ENCODE results near the gene DNAH3.
A peak's percentile ranks its signal among the peaks of the same experiment; 100 is the strongest.
"Not testable (repeated sequence)": the region's sequence is repeated elsewhere in the genome, so short reads cannot be mapped to it uniquely, and the experiment has no call there.

Gene DNAH3

GRCh38 chr16:20984019-20984418 lies 166.6 kb downstream of the DNAH3 start:
- H3K4me3 ChIP-seq (replicated peaks; ENCODE audit: insufficient read depth, low read length): no peak overlapping the region
- H3K27me3 ChIP-seq (ENCODE audit: insufficient read depth, poor library complexity, severe bottlenecking): no peaks in the 10 kb centered on the region
- DNase-seq (ENCODE audit: low read depth in 1 of 2, low spot score in 1 of 2): no peak
- no peak for TF ChIP-seq POLR2AphosphoS5 (IDR thresholded peaks at IDR 0.05; ENCODE audit: low read depth)
- no peak for TF ChIP-seq GABPA (IDR thresholded peaks at IDR 0.05; ENCODE audit: low read depth)
- TF ChIP-seq CTCF (IDR thresholded peaks at IDR 0.05; ENCODE audit: insufficient read depth, low read length): no peak
- no peak for TF ChIP-seq SPI1 (IDR thresholded peaks at IDR 0.05; ENCODE audit: borderline replicate concordance, low read depth)
- no peak for TF ChIP-seq REST (IDR thresholded peaks at IDR 0.05; ENCODE audit: insufficient replicate concordance, low read depth)
- no peak overlapping the region for H3K27ac ChIP-seq (replicated peaks)

- DNase-seq (ENCODE audit: low read depth in 1 of 2, low spot score in 1 of 2): peak in 1 of 2 experiments; percentile 37
- no peaks in the 10 kb centered on the region for H3K27me3 ChIP-seq (ENCODE audit: insufficient read depth, poor library complexity, severe bottlenecking)
- H3K4me3 ChIP-seq (replicated peaks; ENCODE audit: insufficient read depth, low read length): no peak overlapping the region
- no peak for TF ChIP-seq CTCF (IDR thresholded peaks at IDR 0.05; ENCODE audit: insufficient read depth, low read length)
- TF ChIP-seq POLR2AphosphoS5 (IDR thresholded peaks at IDR 0.05; ENCODE audit: low read depth): no peak
- peak; percentile 88 for TF ChIP-seq SPI1 (IDR thresholded peaks at IDR 0.05; ENCODE audit: borderline replicate concordance, low read depth)
- no peak for TF ChIP-seq GABPA (IDR thresholded peaks at IDR 0.05; ENCODE audit: low read depth)
- TF ChIP-seq REST (IDR thresholded peaks at IDR 0.05; ENCODE audit: insufficient replicate concordance, low read depth): no peak
- H3K27ac ChIP-seq (replicated peaks): no peak overlapping the region
Measured at GRCh38 chr16:20976576-20976975, 174.1 kb downstream of the DNAH3 start.

GRCh38 chr16:20973201-20973600 lies 177.4 kb downstream of the DNAH3 start:
- H3K27ac ChIP-seq (replicated peaks): not testable (repeated sequence)

GRCh38 chr16:20971401-20971800 lies 179.2 kb downstream of the DNAH3 start:
- Histone ChIP-seq H3K27me3 (ENCODE audit: insufficient read depth, poor library complexity, severe bottlenecking) (no peaks in the 10 kb centered on the region), H3K27ac (replicated peaks) (no peak overlapping the region), H3K4me3 (replicated peaks; ENCODE audit: insufficient read depth, low read length) (no peak overlapping the region)
- no peak for DNase-seq (ENCODE audit: low read depth in 1 of 2, low spot score in 1 of 2)
- TF ChIP-seq REST (IDR thresholded peaks at IDR 0.05; ENCODE audit: insufficient replicate concordance, low read depth) (no peak), POLR2AphosphoS5 (IDR thresholded peaks at IDR 0.05; ENCODE audit: low read depth) (no peak), GABPA (IDR thresholded peaks at IDR 0.05; ENCODE audit: low read depth) (no peak), CTCF (IDR thresholded peaks at IDR 0.05; ENCODE audit: insufficient read depth, low read length) (no peak), SPI1 (IDR thresholded peaks at IDR 0.05; ENCODE audit: borderline replicate concordance, low read depth) (no peak)

More at GRCh38 chr16:20973201-20973600, 177.4 kb downstream of the DNAH3 start:
- DNase-seq (ENCODE audit: low read depth in 1 of 2, low spot score in 1 of 2); H3K4me3 ChIP-seq (replicated peaks; ENCODE audit: insufficient read depth, low read length); H3K27me3 ChIP-seq (ENCODE audit: insufficient read depth, poor library complexity, severe bottlenecking): not testable (repeated sequence)

Measured in HL-60 (cell line).